VCaP (cell line): ENCODE results near the gene FAM185A.

Source experiments
- H3K27ac ChIP-seq: fragments of 450-650 bp; 2 replicates; pipeline ENCODE4 v1.5.1; 2017
- TF ChIP-seq, protein P1 (sequence below): fragments of 450-650 bp; conservative IDR thresholded peaks from 2 replicates; pipeline ENCODE4 v1.5.1; 2017; ENCODE audit warnings: mild to moderate bottlenecking, moderate library complexity

FAM185A gene

DNA sequence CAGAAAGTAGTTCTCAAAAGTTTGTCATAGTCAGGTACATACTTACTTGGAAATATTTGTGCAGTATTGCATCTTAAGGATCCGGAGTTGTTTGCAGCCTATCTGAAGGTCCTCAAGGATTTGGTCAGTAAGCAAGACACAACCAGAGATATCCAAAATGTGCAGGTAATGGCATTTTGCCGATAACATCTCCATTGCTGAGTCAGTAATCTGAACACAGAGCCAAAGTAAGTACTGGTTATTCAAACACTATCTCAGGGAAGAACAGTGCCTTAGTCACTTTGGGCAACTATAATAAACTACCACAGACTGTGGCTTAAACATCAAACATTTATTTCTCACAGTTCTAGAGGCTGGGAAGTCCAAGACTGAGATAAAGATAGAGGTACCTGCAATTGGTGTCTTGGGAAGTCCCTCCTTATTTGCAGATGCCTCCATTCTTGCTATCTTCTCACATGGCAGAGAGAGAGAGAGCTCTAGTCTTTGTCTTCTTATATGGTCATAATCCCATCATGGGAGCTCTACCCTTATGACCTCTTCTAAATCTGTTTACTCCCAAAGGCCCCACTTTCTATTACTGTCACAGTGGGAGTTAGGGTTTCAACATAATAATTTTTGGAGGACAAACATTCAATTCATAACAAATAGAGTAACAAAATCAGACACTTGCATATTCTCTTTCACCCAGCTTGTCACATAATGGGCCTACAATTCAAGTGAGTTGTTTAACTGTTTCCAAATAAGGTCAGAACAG is 73.4 kb downstream of the FAM185A start:
- TF ChIP-seq, protein P1, sequence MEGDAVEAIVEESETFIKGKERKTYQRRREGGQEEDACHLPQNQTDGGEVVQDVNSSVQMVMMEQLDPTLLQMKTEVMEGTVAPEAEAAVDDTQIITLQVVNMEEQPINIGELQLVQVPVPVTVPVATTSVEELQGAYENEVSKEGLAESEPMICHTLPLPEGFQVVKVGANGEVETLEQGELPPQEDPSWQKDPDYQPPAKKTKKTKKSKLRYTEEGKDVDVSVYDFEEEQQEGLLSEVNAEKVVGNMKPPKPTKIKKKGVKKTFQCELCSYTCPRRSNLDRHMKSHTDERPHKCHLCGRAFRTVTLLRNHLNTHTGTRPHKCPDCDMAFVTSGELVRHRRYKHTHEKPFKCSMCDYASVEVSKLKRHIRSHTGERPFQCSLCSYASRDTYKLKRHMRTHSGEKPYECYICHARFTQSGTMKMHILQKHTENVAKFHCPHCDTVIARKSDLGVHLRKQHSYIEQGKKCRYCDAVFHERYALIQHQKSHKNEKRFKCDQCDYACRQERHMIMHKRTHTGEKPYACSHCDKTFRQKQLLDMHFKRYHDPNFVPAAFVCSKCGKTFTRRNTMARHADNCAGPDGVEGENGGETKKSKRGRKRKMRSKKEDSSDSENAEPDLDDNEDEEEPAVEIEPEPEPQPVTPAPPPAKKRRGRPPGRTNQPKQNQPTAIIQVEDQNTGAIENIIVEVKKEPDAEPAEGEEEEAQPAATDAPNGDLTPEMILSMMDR: no peak
- no peak overlapping the region for H3K27ac ChIP-seq

GRCh38 chr7:102823390-102824119 is 74.8 kb downstream of the FAM185A start:
- TF ChIP-seq, protein P1: no peak
- no peak overlapping the region for H3K27ac ChIP-seq

DNA sequence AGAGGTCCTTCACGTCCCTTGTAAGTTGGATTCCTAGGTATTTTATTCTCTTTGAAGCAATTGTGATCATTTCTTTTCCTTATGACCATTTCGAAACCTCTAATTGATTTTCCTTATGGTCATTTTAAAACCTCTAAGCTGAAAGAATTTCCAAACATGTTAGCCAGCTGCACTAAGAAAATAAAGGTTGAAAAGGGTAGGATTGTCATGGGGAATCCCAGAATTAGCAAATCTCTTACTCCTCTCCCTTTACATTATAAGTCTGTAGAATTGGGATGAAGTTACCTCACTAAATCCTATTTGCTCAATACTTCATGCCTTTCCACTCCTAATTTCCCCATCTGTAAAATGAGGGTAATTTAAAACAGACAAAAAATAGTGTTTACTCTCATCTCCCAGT is 79.5 kb downstream of the FAM185A start:
- H3K27ac ChIP-seq: no peak overlapping the region
- TF ChIP-seq, protein P1: no peak

- TF ChIP-seq, protein P1: no peak
- H3K27ac ChIP-seq: no peak overlapping the region
These were observed 80.3 kb downstream of the FAM185A start for GRCh38 chr7:102829075-102829474.

GRCh38 chr7:102830197-102830596 is 81.4 kb downstream of the FAM185A start:
- no peak overlapping the region for H3K27ac ChIP-seq
- TF ChIP-seq, protein P1: no peak

DNA sequence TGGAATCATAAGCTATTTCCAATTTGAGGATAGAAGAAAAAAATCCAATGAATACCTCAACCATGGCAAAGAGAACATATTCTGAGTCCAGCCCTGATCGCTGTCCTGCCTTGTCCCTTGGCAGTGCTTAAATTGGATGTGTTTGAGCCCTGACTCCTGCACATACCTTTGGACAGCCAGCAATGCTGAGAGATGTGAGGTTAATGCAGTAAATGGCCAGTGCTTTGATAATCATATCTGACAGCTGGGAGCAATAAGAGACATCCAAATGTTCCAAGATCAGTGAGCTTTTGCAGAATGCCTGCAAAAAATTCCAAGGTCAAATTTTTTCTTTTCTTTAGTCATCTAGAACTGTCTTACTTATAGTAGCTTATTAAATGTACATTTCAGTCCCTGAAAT is 83.9 kb downstream of the FAM185A start:
- H3K27ac ChIP-seq: no peak overlapping the region
- TF ChIP-seq, protein P1: no peak

DNA sequence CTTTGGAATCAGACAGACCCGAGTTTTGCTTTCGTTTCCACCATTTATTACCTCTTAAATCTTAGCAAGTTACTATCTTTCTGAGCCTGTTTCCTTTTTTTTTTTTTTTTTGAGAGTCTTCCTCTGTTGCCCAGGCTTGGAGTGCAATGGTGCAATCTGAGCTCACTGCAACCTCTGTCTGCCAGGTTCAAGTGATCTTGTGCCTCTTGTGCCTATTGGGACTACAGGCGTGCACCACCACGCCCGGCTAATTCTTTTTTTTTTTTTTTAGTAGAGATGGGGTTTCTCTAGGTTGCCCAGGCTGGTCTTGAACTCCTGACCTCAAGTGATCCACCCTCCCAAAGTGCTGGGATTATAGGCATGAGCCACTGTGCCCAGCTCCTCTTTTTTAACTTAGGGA is 84.5 kb downstream of the FAM185A start:
- no peak overlapping the region for H3K27ac ChIP-seq
- TF ChIP-seq, protein P1: no peak
